ENCODE results near the gene MORN3. TPM values are rescaled to one million over a fixed set of nuclear protein-coding genes. Genes with fewer than 3 reads are reported as not detected.
"Not testable (repeated sequence)": the region's sequence is repeated elsewhere in the genome, so short reads cannot be mapped to it uniquely, and the experiment has no call there.

MORN3 gene
- total RNA-seq, 1 donor = not detected

- no peak overlapping the region for H3K4me3 ChIP-seq (ENCODE audit: low read depth, low read length)
- TF ChIP-seq, protein P1, sequence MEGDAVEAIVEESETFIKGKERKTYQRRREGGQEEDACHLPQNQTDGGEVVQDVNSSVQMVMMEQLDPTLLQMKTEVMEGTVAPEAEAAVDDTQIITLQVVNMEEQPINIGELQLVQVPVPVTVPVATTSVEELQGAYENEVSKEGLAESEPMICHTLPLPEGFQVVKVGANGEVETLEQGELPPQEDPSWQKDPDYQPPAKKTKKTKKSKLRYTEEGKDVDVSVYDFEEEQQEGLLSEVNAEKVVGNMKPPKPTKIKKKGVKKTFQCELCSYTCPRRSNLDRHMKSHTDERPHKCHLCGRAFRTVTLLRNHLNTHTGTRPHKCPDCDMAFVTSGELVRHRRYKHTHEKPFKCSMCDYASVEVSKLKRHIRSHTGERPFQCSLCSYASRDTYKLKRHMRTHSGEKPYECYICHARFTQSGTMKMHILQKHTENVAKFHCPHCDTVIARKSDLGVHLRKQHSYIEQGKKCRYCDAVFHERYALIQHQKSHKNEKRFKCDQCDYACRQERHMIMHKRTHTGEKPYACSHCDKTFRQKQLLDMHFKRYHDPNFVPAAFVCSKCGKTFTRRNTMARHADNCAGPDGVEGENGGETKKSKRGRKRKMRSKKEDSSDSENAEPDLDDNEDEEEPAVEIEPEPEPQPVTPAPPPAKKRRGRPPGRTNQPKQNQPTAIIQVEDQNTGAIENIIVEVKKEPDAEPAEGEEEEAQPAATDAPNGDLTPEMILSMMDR (IDR thresholded peaks at IDR 0.05; ENCODE audit: insufficient read depth, low read depth, low read length) = no peak
- DNase-seq (ENCODE audit: low read depth) = no peak
Observed at GRCh38 chr12:121649322-121649721, 20.1 kb downstream of the MORN3 start.

- TF ChIP-seq, protein P1 (IDR thresholded peaks at IDR 0.05; ENCODE audit: insufficient read depth, low read depth, low read length) = no peak
- no peak for DNase-seq (ENCODE audit: low read depth)
- no peak overlapping the region for H3K4me3 ChIP-seq (ENCODE audit: low read depth, low read length)
Observed at GRCh38 chr12:121648458-121649028, 20.9 kb downstream of the MORN3 start.

- no peak for DNase-seq (ENCODE audit: low read depth)
- TF ChIP-seq, protein P1 (IDR thresholded peaks at IDR 0.05; ENCODE audit: insufficient read depth, low read depth, low read length) = no peak
- no peak overlapping the region for H3K4me3 ChIP-seq (ENCODE audit: low read depth, low read length)
Observed at GRCh38 chr12:121641343-121641630, 28.2 kb downstream of the MORN3 start.

- DNase-seq (ENCODE audit: low read depth) = no peak
- TF ChIP-seq, protein P1 (IDR thresholded peaks at IDR 0.05; ENCODE audit: insufficient read depth, low read depth, low read length) = no peak
- no peak overlapping the region for H3K4me3 ChIP-seq (ENCODE audit: low read depth, low read length)
Observed at GRCh38 chr12:121638298-121639202, 30.9 kb downstream of the MORN3 start.

DNA sequence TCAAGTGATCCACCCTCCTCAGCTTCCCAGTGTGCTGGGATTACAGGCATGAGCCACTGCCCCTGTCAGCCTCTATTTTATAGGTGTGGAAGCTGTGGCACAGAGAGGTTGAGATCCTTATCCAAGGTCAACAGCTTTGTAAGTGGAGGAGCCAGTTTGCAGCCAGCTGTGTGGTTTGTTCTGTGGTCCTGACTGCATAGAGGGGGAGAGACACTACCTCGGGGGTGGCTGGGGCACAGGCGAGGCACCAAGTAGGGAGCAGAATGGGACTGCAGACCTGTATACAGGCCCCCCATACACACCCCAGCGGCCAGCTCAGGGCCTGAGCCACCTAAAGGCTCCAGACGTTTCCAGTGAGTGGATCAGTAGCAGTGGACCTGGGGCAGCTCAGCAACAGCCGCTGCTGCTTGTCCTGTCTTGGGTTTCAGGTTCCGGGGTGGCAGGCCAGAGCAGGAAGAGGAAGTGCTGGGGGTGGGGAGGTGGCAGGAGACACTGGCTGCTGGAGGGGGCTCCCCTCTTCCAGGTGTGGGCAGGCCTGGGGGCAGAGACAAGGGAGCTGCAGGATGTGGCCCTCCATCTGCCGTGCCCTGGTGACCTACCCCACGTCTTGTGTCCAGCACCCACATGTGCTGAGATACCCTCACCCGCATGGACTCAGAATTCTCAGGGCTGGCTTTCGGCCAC is 32.1 kb downstream of the MORN3 start:
- no peak for DNase-seq (ENCODE audit: low read depth)
- H3K4me3 ChIP-seq (ENCODE audit: low read depth, low read length) = no peak overlapping the region
- TF ChIP-seq, protein P1 (IDR thresholded peaks at IDR 0.05; ENCODE audit: insufficient read depth, low read depth, low read length) = no peak

- no peak overlapping the region for H3K4me3 ChIP-seq (ENCODE audit: low read depth, low read length)
- TF ChIP-seq, protein P1 (IDR thresholded peaks at IDR 0.05; ENCODE audit: insufficient read depth, low read depth, low read length) = no peak
- no peak for DNase-seq (ENCODE audit: low read depth)
Observed at GRCh38 chr12:121634836-121635235, 34.6 kb downstream of the MORN3 start.

DNA sequence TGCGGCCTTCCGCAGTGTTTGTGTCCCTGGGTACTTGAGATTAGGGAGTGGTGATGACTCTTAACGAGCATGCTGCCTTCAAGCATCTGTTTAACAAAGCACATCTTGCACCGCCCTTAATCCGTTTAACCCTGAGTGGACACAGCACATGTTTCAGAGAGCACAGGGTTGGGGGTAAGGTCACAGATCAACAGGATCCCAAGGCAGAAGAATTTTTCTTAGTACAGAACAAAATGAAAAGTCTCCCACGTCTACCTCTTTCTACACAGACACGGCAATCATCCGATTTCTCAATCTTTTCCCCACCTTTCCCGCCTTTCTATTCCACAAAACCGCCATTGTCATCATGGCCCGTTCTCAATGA is 35.6 kb downstream of the MORN3 start:
- not testable (repeated sequence) for H3K4me3 ChIP-seq (ENCODE audit: low read depth, low read length); DNase-seq (ENCODE audit: low read depth)

All from fibroblast of villous mesenchyme (primary cell).